Sciatic nerve (tissue), 2 donors: ENCODE results near the gene RUFY3. TPM values are rescaled to one million over a fixed set of nuclear protein-coding genes. Genes with fewer than 3 reads are reported as not detected.
"Not testable (repeated sequence)": the region's sequence is repeated elsewhere in the genome, so short reads cannot be mapped to it uniquely, and the experiment has no call there.

ENCODE experiments used
- ATAC-seq: fragments of 200-7000 bp; cut with Tn5 transposase; one replicate; pipeline ENCODE4 v1.9.1; 2020; ENCODE audit warnings: mild to moderate bottlenecking, moderate library complexity
- DNase-seq: peaks from one replicate; pipeline ENCODE4 v3.0.0-alpha.2; 2020; ENCODE audit warnings: low spot score
- intact Hi-C: fragments of 100-400 bp; cut with DNase I; formaldehyde crosslinking; loops from one replicate; pipeline ENCODE4 v1.14.2; 2022
- total RNA-seq: library from RNA; stranded (reverse); fragmentation: NEBNext Ultra II Directional; extraction: Animal tissue kit (Norgen Biotek cat#: 25700); gene quantifications from one replicate; pipeline ENCODE4 v1.2.1, GENCODE V29; 2021
- donor health status: DM: no; HTN: no; CAD: no.
- donor health status: DM: no; HTN: no; CAD: no.

RUFY3 gene
- total RNA-seq, 1 donor from 2014 or later, result 109 TPM

- intact Hi-C loops, result no loop called here
- DNase-seq (no peak), ATAC-seq (peak; percentile 2)
These were observed 16.9 kb upstream of the RUFY3 start for GRCh38 chr4:70704931-70705182.

- peak; percentile 85 for DNase-seq
- peak; percentile 86 for ATAC-seq
- intact Hi-C loops, result no loop called here
These were observed 16.4 kb upstream of the RUFY3 start for GRCh38 chr4:70705183-70706043.

GRCh38 chr4:70706044-70706461 lies 15.7 kb upstream of the RUFY3 start:
- intact Hi-C loops, result no loop called here
- DNase-seq, result no peak

DNA sequence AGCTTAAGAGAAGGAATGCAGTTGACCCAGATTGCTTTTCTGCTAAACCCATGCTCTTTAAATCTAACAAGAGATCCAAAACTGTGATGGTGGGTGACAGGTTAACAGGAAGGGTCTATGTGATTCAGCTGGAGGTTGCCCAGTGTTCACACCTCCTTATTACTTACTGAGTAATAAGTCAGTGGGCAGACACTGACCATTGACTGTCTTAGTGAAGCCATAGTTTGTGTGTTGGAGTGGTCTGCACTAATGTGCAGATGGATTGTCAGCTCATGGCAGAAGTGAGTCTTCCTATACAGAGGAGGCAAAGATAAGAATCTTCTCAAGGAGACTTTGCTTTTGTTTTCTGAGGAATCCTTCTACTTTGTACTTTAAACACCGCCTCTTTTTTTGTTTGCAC lies 15.2 kb upstream of the RUFY3 start:
- intact Hi-C loops, result no loop called here
- no peak for ATAC-seq
- DNase-seq, result no peak

More at GRCh38 chr4:70706044-70706461, 15.7 kb upstream of the RUFY3 start:
- no peak for ATAC-seq

GRCh38 chr4:70709611-70710205 lies 12.1 kb upstream of the RUFY3 start:
- DNase-seq (no peak), ATAC-seq (no peak)
- intact Hi-C loops, result no loop called here

DNA sequence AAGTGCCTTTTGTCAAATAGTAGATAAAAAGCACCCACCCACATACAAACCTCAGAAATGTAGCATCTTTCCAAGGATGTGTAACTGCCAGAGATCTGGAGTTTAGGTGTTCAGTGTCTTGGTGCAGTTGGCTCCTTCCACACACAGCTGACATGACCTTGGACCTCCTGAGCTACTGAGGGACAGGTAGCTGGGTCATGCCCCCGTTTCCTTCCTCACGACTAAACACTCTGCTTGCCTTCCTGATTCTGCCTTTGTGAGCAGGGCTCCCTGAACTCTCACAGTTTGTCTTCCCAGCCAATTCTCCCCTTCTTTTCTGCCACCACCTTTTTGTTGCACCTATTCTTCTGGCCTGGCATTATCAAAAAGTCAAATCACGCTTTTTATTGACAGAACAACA lies 10.2 kb upstream of the RUFY3 start:
- ATAC-seq (no peak), DNase-seq (no peak)
- intact Hi-C loops, result no loop called here

DNA sequence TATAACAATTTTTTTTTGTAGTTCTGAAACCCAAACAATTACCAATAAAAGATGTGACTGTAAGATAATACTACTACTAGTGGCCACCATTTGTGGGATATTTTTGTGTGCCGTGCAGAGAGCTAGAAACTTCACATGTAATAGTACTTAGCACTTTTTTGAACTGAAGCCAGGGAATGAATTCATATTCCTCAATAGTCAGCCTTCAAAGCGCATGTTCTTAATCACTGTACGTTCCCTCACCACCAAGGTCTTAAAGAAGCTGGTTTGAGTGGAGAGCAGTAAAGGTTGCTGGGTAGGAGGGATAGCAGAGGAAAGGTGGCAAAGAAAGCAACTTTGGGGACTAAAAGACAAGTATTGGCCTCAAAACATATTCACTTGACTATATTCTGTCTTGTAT lies 9.6 kb upstream of the RUFY3 start:
- no peak for ATAC-seq
- intact Hi-C loops, result no loop called here
- no peak for DNase-seq

DNA sequence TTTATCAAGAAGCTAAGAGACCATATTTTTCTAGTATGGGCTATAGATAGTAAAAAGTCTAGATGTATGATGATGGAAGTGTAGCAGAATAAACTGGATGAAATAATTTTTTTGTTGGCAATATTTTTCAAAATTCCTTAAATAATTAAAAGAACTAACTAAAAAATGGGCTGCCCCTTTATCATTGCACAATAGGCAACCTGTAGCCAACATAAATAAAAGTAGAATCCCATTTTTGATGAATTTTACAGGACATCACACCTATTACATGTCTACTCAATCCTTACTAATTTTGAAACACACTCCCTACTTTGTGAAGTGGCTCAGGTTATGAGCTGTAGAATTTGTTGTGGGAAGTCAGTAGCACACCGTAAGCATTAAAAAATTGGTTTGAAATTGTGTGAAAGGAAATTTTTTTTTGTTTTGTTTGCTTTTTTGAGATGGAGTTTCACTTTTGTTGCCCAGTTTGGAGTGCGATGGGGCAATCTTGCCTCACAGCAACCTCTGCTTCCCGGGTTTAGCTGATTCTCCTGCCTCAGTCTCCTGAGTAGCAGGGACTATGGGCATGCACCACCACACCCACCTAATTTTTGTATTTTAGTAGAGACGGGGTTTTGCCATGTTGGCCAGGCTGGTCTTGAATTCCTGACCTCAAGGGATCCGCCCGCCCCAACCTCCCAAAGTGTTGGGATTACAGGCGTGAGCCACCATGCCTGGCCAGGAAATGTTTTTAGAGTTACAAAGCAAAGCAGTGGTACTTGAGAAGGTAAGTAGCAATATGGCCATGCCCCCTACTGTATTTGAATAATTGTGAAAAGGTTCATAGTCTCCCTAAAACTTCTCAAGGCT lies 8.9 kb upstream of the RUFY3 start:
- ATAC-seq, result no peak
- intact Hi-C loops, result no loop called here

DNA sequence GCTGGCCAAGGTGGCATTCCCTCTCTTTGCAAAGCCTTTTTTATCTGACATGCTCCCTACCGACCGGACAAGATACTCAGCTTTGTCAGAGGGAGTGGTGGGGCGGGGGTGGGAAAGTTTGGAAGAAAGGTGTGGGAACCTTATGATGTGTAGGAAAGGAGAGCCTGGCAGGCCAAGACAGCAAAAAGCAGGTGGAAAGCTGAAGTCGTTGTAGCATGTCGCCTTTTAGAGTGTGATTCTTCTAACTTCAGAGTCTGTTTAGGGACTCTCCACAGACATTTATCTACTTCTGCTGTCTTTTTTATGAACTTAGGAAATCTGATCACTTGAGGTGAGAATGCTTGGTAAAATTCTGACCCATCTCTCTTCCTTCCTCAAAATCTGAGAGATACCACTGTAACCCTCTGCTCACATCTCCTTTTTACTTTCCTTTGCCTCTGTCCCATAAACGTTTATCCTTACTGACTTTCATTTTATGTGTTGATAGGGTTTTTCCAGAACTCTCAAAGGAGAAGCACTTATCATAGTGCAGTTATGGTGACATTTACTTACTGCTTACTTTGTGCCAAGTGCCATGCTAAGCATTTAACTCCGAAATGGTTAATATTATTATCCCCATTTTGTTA lies 8.2 kb upstream of the RUFY3 start:
- intact Hi-C loops, result no loop called here
- ATAC-seq (peak; percentile 26), DNase-seq (no peak)

More for the DNA sequence above, 8.9 kb upstream of the RUFY3 start:
- DNase-seq, result no peak

- peak; percentile 17 for ATAC-seq
- intact Hi-C loops, result no loop called here
- no peak for DNase-seq
These were observed 7.5 kb upstream of the RUFY3 start for GRCh38 chr4:70714079-70714887.

- no peak for ATAC-seq
- intact Hi-C loops, result no loop called here
- no peak for DNase-seq
These were observed 6.7 kb upstream of the RUFY3 start for GRCh38 chr4:70715097-70715496.

DNA sequence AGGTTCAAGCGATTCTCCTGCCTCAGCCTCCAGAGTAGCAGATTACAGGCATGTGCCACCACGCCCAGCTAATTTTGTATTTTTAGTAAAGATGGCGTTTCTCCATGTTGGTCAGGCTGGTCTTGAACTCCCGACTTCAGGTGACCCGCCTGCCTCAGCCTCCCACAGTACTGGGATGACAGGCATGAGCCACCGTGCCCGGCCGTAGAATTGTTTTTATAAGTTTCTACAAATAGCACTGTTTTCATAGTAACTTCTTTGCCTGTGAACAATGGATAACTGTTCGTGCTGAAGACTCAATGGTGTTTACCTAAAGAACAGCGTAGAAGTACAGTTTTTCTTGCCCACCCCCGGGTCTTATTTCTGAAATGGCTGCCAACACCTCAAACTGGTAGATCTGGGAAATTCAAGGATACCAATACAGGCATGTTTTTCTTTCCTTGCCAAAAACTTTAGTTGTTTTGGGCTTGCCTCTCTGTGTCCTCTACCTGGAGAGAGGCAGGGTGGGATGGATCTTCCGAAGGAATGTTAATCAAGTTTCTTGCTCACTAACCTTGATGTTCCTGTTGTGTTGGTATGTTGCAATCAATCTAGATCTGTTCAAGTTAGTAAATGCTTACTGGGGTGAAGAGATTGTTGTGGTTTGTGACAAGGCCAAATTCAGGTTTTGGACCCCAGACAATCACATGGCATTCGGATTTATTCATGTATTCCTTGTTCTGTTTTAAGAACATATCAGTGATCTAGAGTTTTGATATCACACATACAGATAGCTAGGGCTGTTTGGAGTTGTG lies 2.8 kb upstream of the RUFY3 start:
- no peak for DNase-seq

GRCh38 chr4:70722199-70722791 lies 531 bp downstream of the RUFY3 start:
- DNase-seq, result no peak
- intact Hi-C loops, result no loop called here
- peak; percentile 85 for ATAC-seq

More for the DNA sequence above, 2.8 kb upstream of the RUFY3 start:
- ATAC-seq, result no peak
- intact Hi-C loops, result no loop called here

- ATAC-seq (no peak), DNase-seq (no peak)
- intact Hi-C loops, result no loop called here
These were observed 2.7 kb downstream of the RUFY3 start for GRCh38 chr4:70724463-70724862.

- no peak for ATAC-seq
- intact Hi-C loops, result no loop called here
- DNase-seq, result no peak
These were observed 3.9 kb downstream of the RUFY3 start for GRCh38 chr4:70725633-70726032.

GRCh38 chr4:70726515-70726914 lies 4.8 kb downstream of the RUFY3 start:
- ATAC-seq, DNase-seq, intact Hi-C loops: not testable (repeated sequence)

DNA sequence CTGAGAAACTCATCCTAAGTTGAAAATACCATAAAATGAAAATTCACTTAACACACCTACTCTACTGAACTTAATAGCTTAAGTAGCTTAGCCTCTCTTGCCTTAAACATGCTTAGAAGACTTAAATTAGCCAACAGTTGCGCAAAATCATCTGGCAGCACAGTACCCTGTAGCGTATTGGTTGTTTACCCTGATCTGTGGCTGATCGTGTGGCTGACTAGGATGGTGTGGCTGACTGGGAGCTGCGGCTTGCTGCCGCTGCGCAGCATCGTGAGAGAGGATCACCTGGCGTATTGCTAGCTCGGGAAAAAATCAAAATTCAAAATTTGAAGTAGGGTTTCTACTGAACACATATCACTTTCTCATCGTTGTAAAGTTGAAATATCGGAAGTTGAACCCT lies 6.3 kb downstream of the RUFY3 start:
- ATAC-seq (no peak), DNase-seq (no peak)
- intact Hi-C loops, result no loop called here
